Duodenal mucosa (tissue), 2 donors: ENCODE results near the gene BLVRB.

Experiments
- H3K27ac ChIP-seq: one replicate; pipeline ENCODE4 v1.7.0; 2013; ENCODE audit warnings: low read depth, low read length
- H3K27me3 ChIP-seq, 2 donors: one replicate each; pipeline ENCODE4 v1.7.0; 2013; ENCODE audit warnings: low read length in 2 of 2, control low read depth in 1 of 2; ENCODE audit not compliant: insufficient read depth in 2 of 2, control insufficient read depth in 1 of 2
- H3K36me3 ChIP-seq, 2 donors: one replicate each; pipeline ENCODE4 v1.7.0; 2013; ENCODE audit warnings: low read length in 2 of 2, control low read depth in 1 of 2; ENCODE audit not compliant: insufficient read depth in 2 of 2, control insufficient read depth in 1 of 2
- H3K4me1 ChIP-seq, 2 donors: one replicate each; pipeline ENCODE4 v1.7.0; 2013; ENCODE audit warnings: low read length in 2 of 2, control low read depth in 1 of 2; ENCODE audit not compliant: insufficient read depth in 2 of 2, control insufficient read depth in 1 of 2
- H3K4me3 ChIP-seq, 2 donors: one replicate each; pipeline ENCODE4 v1.7.0; 2013; ENCODE audit warnings: low read length in 2 of 2, low read depth in 1 of 2
- H3K9ac ChIP-seq, 2 donors: one replicate each; pipeline ENCODE4 v1.7.0; 2013; ENCODE audit warnings: low read length in 2 of 2, low read depth in 1 of 2
- H3K9me3 ChIP-seq, 2 donors: one replicate each; pipeline ENCODE4 v1.7.0; 2013; ENCODE audit warnings: low read length in 2 of 2, control low read depth in 1 of 2; ENCODE audit not compliant: control insufficient read depth in 1 of 2

BLVRB gene

GRCh38 chr19:40465557-40466218 is at the start of gene BLVRB:
Gene BLVRB, minus strand, starts transcription at chr19:40465745. Its CDS starts 57 bp downstream, at chr19:40465688.
- Histone ChIP-seq H3K9ac (peak within 1 kb of the TSS; percentile 76 to 96), H3K27me3 (peaks cover 4 to 6% of the 10 kb centered on the region in 2 donors), H3K9me3 (no peaks in the 10 kb centered on the region), H3K4me3 (peak within 1 kb of the TSS; percentile 79 to 90), H3K4me1 (peaks cover 27 to 30% of the 10 kb centered on the region in 2 donors), H3K36me3 (no peaks in the 10 kb centered on the region), H3K27ac (peak within 1 kb of the TSS; percentile 93)

- Histone ChIP-seq H3K4me3 (no peak overlapping the region), H3K4me1 (peaks cover 0 to 3% of the 10 kb centered on the region in 2 donors), H3K27ac (no peak overlapping the region), H3K9me3 (no peaks in the 10 kb centered on the region), H3K27me3 (peaks cover 22 to 31% of the 10 kb centered on the region in 2 donors), H3K36me3 (no peaks in the 10 kb centered on the region), H3K9ac (no peak overlapping the region)
These were observed 48.3 kb upstream of the BLVRB start for GRCh38 chr19:40513741-40514315.

GRCh38 chr19:40513345-40513678 is 47.8 kb upstream of the BLVRB start:
- H3K27me3 ChIP-seq, result peaks cover 22 to 31% of the 10 kb centered on the region in 2 donors
- no peak overlapping the region for H3K27ac ChIP-seq
- H3K9me3 ChIP-seq, result no peaks in the 10 kb centered on the region
- H3K36me3 ChIP-seq, result no peaks in the 10 kb centered on the region
- H3K9ac ChIP-seq, result no peak overlapping the region
- H3K4me3 ChIP-seq, result no peak overlapping the region
- peaks cover 0 to 3% of the 10 kb centered on the region in 2 donors for H3K4me1 ChIP-seq

- Histone ChIP-seq H3K27ac (no peak overlapping the region), H3K36me3 (no peaks in the 10 kb centered on the region), H3K4me1 (peaks cover 0 to 3% of the 10 kb centered on the region in 2 donors), H3K27me3 (peaks cover 22 to 36% of the 10 kb centered on the region in 2 donors), H3K4me3 (no peak overlapping the region), H3K9ac (no peak overlapping the region), H3K9me3 (no peaks in the 10 kb centered on the region)
These were observed 47.2 kb upstream of the BLVRB start for GRCh38 chr19:40512473-40513344.

GRCh38 chr19:40512110-40512472 is 46.5 kb upstream of the BLVRB start:
- no peaks in the 10 kb centered on the region for H3K36me3 ChIP-seq
- H3K27ac ChIP-seq, result no peak overlapping the region
- no peak overlapping the region for H3K4me3 ChIP-seq
- peaks cover 0 to 3% of the 10 kb centered on the region in 2 donors for H3K4me1 ChIP-seq
- H3K27me3 ChIP-seq, result peaks cover 22 to 36% of the 10 kb centered on the region in 2 donors
- no peaks in the 10 kb centered on the region for H3K9me3 ChIP-seq
- H3K9ac ChIP-seq, result no peak overlapping the region

- Histone ChIP-seq H3K36me3 (no peaks in the 10 kb centered on the region), H3K9ac (no peak overlapping the region), H3K27me3 (peaks cover 22 to 36% of the 10 kb centered on the region in 2 donors), H3K4me3 (no peak overlapping the region), H3K27ac (no peak overlapping the region), H3K9me3 (no peaks in the 10 kb centered on the region), H3K4me1 (peaks cover 0 to 3% of the 10 kb centered on the region in 2 donors)
These were observed 45.9 kb upstream of the BLVRB start for GRCh38 chr19:40511487-40511886.

GRCh38 chr19:40510526-40511115 is 45.1 kb upstream of the BLVRB start:
- no peak overlapping the region for H3K4me3 ChIP-seq
- no peaks in the 10 kb centered on the region for H3K9me3 ChIP-seq
- no peak overlapping the region for H3K9ac ChIP-seq
- H3K27ac ChIP-seq, result no peak overlapping the region
- peaks cover 22 to 36% of the 10 kb centered on the region in 2 donors for H3K27me3 ChIP-seq
- peaks cover 0 to 3% of the 10 kb centered on the region in 2 donors for H3K4me1 ChIP-seq
- no peaks in the 10 kb centered on the region for H3K36me3 ChIP-seq

GRCh38 chr19:40508739-40509260 is 43.3 kb upstream of the BLVRB start:
- no peaks in the 10 kb centered on the region for H3K9me3 ChIP-seq
- no peaks in the 10 kb centered on the region for H3K36me3 ChIP-seq
- H3K27me3 ChIP-seq, result peaks cover 17 to 29% of the 10 kb centered on the region in 2 donors
- no peak overlapping the region for H3K9ac ChIP-seq
- no peak overlapping the region for H3K27ac ChIP-seq
- peaks cover 0 to 3% of the 10 kb centered on the region in 2 donors for H3K4me1 ChIP-seq
- H3K4me3 ChIP-seq, result no peak overlapping the region

- Histone ChIP-seq H3K9me3 (no peaks in the 10 kb centered on the region), H3K27ac (no peak overlapping the region), H3K4me1 (peaks cover 0 to 3% of the 10 kb centered on the region in 2 donors), H3K36me3 (no peaks in the 10 kb centered on the region), H3K4me3 (no peak overlapping the region), H3K27me3 (peaks cover 8 to 24% of the 10 kb centered on the region in 2 donors), H3K9ac (no peak overlapping the region)
These were observed 42.3 kb upstream of the BLVRB start for GRCh38 chr19:40507892-40508291.
